Stimulated activated naive B cell treated with anti-CD40 and anti-IgM and Interleukin-4, amounts not matched to agents 10 μg/mL and 1 μg/mL and 100 μg/mL, for 72 hours (primary cell): ENCODE data around the gene GRN.
"Not testable (repeated sequence)": the region's sequence is repeated elsewhere in the genome, so short reads cannot be mapped to it uniquely, and the experiment has no call there.

ENCODE experiments used
- ATAC-seq, 2 donors: fragments of 150-1000 bp; cut with Tn5 transposase; replicated peaks; 2 replicates each; pipeline ENCODE4 v1.10.0; 2021; ENCODE audit warnings: moderate library complexity in 1 of 2
- DNase-seq: peaks from one replicate; pipeline ENCODE4 v3.0.0; 2021
- H3K27ac Mint-ChIP-seq: one replicate; pipeline ENCODE4 v1.8.0; 2022; ENCODE audit warnings: mild to moderate bottlenecking, mixed read lengths
- H3K27me3 Mint-ChIP-seq, 2 donors: one replicate each; pipeline ENCODE4 v1.8.0; 2022; ENCODE audit warnings: mixed read lengths in 2 of 2
- H3K36me3 Mint-ChIP-seq, 2 donors: one replicate each; pipeline ENCODE4 v1.8.0; 2022; ENCODE audit warnings: mixed read lengths in 2 of 2, mild to moderate bottlenecking in 1 of 2
- H3K4me1 Mint-ChIP-seq, 2 donors: one replicate each; pipeline ENCODE4 v1.8.0; 2022; ENCODE audit warnings: mixed read lengths in 2 of 2, mild to moderate bottlenecking in 1 of 2
- H3K4me3 Mint-ChIP-seq, 2 donors: one replicate each; pipeline ENCODE4 v1.8.0; 2022; ENCODE audit warnings: mild to moderate bottlenecking in 2 of 2, mixed read lengths in 2 of 2, moderate library complexity in 1 of 2
- H3K9me3 Mint-ChIP-seq, 2 donors: one replicate each; pipeline ENCODE4 v1.8.0; 2022; ENCODE audit warnings: mixed read lengths in 2 of 2, mild to moderate bottlenecking in 1 of 2

GRN gene

DNA sequence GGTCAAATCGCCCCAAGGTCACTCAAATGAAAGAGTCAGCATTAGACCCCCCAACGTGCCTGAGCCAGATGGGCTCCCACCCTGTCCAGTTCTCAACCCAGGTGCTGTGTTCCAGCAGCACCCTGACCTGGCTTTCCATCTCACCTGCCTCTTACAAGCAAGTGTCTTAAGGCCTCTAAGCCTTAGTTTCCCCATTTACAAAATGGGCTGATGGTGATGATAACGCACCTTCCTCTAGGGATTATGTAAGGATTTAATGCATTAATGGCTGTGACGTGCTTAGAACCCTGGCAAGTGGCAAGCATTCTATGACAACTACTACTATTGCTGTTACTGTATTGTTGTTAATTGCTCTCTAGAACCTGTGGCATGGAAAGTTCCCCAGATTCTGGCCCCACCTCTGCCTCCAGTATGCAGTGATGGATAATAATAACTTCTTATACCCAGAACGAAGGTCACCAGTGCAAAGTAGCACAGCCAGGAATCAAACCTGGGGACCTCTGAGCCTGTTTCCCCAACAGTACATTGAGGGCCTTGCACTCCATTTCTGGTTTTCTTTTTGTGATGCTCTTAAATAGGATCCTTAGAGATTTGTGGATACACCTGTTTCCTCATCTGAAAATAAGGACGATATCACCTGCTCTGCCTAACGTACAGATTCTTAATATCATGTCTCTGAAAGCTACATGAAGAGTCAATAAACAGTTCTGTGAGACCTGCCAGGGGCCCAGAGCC lies 17.2 kb upstream of the GRN start:
- H3K36me3 Mint-ChIP-seq: peaks cover 1 to 8% of the 10 kb centered on the region in 2 donors
- H3K9me3 Mint-ChIP-seq: no peaks in the 10 kb centered on the region
- peak overlapping the region; percentile 75 for H3K27ac Mint-ChIP-seq
- H3K4me1 Mint-ChIP-seq: peaks cover 21 to 41% of the 10 kb centered on the region in 2 donors
- no peaks in the 10 kb centered on the region for H3K27me3 Mint-ChIP-seq
- no peak for DNase-seq
- H3K4me3 Mint-ChIP-seq: no peak overlapping the region
- ATAC-seq: no peak

DNA sequence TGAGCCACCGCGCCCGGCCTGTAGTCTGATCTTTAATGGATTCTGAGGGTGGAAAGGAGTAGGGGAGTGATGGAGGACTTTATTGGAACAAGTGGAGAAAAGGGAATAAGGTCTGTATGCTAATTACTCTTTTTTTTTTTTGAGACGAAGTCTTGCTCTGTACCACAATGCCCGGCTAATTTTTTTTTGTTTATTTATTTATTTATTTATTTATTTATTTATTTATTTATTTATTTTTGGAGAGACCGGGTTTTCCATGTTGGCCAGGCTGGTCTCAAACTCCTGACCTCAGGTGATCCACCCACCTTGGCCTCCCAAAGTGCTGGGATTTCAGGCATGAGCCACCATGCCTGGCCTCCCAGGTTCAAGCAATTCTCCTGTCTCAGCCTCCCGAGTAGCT lies 15.6 kb upstream of the GRN start:
- H3K27me3 Mint-ChIP-seq, H3K4me3 Mint-ChIP-seq, H3K27ac Mint-ChIP-seq, H3K9me3 Mint-ChIP-seq, DNase-seq, H3K36me3 Mint-ChIP-seq, ATAC-seq: not testable (repeated sequence)
- peaks cover 17 to 36% of the 10 kb centered on the region in 2 donors for H3K4me1 Mint-ChIP-seq

- H3K9me3 Mint-ChIP-seq, H3K27me3 Mint-ChIP-seq, H3K4me3 Mint-ChIP-seq, ATAC-seq, DNase-seq, H3K36me3 Mint-ChIP-seq, H3K27ac Mint-ChIP-seq: not testable (repeated sequence)
- H3K4me1 Mint-ChIP-seq: peaks cover 16 to 36% of the 10 kb centered on the region in 2 donors
Observed at GRCh38 chr17:44330263-44330662, 14.8 kb upstream of the GRN start.

GRCh38 chr17:44331249-44331760 lies 13.8 kb upstream of the GRN start:
- H3K4me3 Mint-ChIP-seq: peak overlapping the region in 1 of 2 donors; percentile 17
- no peaks in the 10 kb centered on the region for H3K27me3 Mint-ChIP-seq
- peaks cover 15 to 29% of the 10 kb centered on the region in 2 donors for H3K4me1 Mint-ChIP-seq
- DNase-seq: peak; percentile 71
- peak overlapping the region; percentile 47 for H3K27ac Mint-ChIP-seq
- ATAC-seq: peak; percentile 54 to 60
- H3K9me3 Mint-ChIP-seq: no peaks in the 10 kb centered on the region
- no peaks in the 10 kb centered on the region for H3K36me3 Mint-ChIP-seq

DNA sequence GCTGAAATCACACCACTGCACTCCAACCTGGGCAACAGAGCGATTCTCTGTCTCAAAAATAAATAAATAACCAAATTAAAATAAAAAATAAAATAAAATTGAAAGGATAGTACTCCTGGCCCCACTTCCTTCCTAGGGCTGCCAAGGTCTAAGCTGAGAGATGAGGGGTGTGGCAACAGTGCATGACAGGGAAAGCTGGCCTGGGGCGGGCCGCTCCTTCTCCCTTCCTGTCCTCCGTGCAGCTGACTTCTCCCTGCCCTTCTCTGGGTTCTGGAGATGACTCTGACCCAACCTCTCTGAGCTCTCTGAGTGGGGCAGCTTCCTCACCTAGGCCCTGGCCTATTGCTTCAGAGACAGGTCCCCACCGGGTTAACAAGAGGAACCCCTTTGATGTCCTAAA lies 11.7 kb upstream of the GRN start:
- no peaks in the 10 kb centered on the region for H3K36me3 Mint-ChIP-seq
- no peak for ATAC-seq

GRCh38 chr17:44334315-44334714 lies 10.8 kb upstream of the GRN start:
- H3K4me1 Mint-ChIP-seq: peaks cover 9 to 23% of the 10 kb centered on the region in 2 donors
- no peak overlapping the region for H3K4me3 Mint-ChIP-seq
- no peaks in the 10 kb centered on the region for H3K9me3 Mint-ChIP-seq
- no peak for DNase-seq
- H3K27me3 Mint-ChIP-seq: peaks cover 0 to 3% of the 10 kb centered on the region in 2 donors
- ATAC-seq: no peak
- peak overlapping the region; percentile 56 for H3K27ac Mint-ChIP-seq
- H3K36me3 Mint-ChIP-seq: no peaks in the 10 kb centered on the region

More for the DNA sequence above, 11.7 kb upstream of the GRN start:
- no peak for DNase-seq
- no peak overlapping the region for H3K4me3 Mint-ChIP-seq
- peaks cover 7 to 19% of the 10 kb centered on the region in 2 donors for H3K4me1 Mint-ChIP-seq
- no peaks in the 10 kb centered on the region for H3K27me3 Mint-ChIP-seq
- no peaks in the 10 kb centered on the region for H3K9me3 Mint-ChIP-seq
- no peak overlapping the region for H3K27ac Mint-ChIP-seq

DNA sequence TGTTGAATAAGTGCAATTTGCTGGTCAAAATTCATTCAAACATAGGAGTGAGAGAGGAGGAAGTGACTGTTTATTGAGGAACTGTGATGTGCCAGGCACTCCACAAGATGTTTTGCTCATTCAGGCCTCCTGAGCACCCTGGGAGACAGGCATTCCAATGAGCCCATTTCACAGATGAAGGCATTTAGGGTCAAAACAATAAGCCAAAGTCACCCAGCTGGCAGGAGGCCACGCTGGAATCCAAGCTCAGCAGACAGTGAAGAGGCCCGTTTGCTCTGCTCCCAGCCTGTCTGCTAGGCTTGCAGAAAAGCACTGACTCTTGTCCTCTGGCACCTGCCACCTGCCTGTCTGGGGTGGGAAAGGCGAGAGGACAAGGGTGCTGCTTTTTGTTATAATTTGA lies 10.4 kb upstream of the GRN start:
- H3K4me3 Mint-ChIP-seq: no peak overlapping the region
- no peaks in the 10 kb centered on the region for H3K36me3 Mint-ChIP-seq
- H3K4me1 Mint-ChIP-seq: peaks cover 9 to 23% of the 10 kb centered on the region in 2 donors
- H3K9me3 Mint-ChIP-seq: no peaks in the 10 kb centered on the region
- DNase-seq: no peak
- H3K27ac Mint-ChIP-seq: peak overlapping the region; percentile 56
- no peak for ATAC-seq
- peaks cover 0 to 3% of the 10 kb centered on the region in 2 donors for H3K27me3 Mint-ChIP-seq

DNA sequence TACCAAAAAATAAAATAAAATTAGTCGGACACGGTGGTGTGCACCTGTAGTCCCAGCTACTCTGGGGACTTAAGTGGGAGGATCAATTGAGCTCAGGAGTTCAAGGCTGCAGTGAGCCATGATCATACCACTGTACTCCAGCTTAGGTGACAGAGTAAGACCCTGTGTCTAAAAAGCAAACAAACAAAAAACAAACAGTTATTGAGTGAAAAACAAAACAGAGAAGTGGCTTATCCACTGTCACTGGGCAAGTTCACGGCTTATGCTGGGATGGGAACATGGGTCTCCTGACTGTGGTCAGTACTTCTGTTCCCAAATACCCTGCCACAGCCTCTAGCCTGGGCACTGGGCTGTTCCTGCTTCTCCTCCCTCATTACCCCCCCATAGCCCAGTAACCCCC lies 9.5 kb upstream of the GRN start:
- no peak for DNase-seq
- Mint-ChIP-seq H3K4me1 (peaks cover 9 to 23% of the 10 kb centered on the region in 2 donors), H3K27ac (no peak overlapping the region), H3K27me3 (peaks cover 3 to 5% of the 10 kb centered on the region in 2 donors), H3K9me3 (no peaks in the 10 kb centered on the region), H3K36me3 (no peaks in the 10 kb centered on the region), H3K4me3 (no peak overlapping the region)
- ATAC-seq: no peak

- H3K4me1 Mint-ChIP-seq: peaks cover 9 to 23% of the 10 kb centered on the region in 2 donors
Observed at GRCh38 chr17:44335968-44336367, 9.1 kb upstream of the GRN start.

DNA sequence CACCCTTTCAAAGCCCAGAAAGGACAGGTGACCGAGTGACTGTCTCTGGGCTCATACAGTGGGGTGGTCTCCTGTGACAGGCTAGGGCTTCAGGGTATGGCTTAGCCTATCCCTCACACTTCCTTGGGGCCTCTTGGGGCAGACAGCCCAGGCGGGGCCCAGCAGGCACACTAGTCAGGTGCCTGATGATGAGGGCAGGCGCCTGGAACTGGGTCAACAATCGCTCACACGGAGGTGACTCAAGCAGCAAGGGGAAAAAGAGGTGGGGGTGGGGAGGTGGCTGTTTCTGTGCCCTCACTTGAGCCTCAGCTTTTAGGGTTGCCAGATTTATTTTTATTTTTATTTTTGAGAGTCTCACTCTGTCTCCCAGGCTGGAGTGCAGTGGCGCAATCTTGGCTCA lies 6.4 kb upstream of the GRN start:
- Mint-ChIP-seq H3K36me3 (no peaks in the 10 kb centered on the region), H3K4me3 (no peak overlapping the region), H3K4me1 (peaks cover 5 to 18% of the 10 kb centered on the region in 2 donors), H3K27me3 (peaks cover 3 to 14% of the 10 kb centered on the region in 2 donors), H3K9me3 (no peaks in the 10 kb centered on the region), H3K27ac (peak overlapping the region; percentile 47)
- peak in 1 of 2 donors; percentile 64 for ATAC-seq
- no peak for DNase-seq

More at GRCh38 chr17:44335968-44336367, 9.1 kb upstream of the GRN start:
- DNase-seq (no peak), ATAC-seq (no peak)
- Mint-ChIP-seq H3K36me3 (no peaks in the 10 kb centered on the region), H3K9me3 (no peaks in the 10 kb centered on the region), H3K27ac (no peak overlapping the region), H3K27me3 (peaks cover 3 to 5% of the 10 kb centered on the region in 2 donors), H3K4me3 (no peak overlapping the region)

GRCh38 chr17:44340553-44340952 lies 4.5 kb upstream of the GRN start:
- H3K9me3 Mint-ChIP-seq, H3K36me3 Mint-ChIP-seq, H3K4me3 Mint-ChIP-seq, DNase-seq, H3K27ac Mint-ChIP-seq, ATAC-seq: not testable (repeated sequence)
- peaks cover 13 to 24% of the 10 kb centered on the region in 2 donors for H3K4me1 Mint-ChIP-seq
- H3K27me3 Mint-ChIP-seq: peaks cover 3 to 19% of the 10 kb centered on the region in 2 donors

- Mint-ChIP-seq H3K4me3 (no peak overlapping the region), H3K4me1 (peaks cover 27 to 48% of the 10 kb centered on the region in 2 donors), H3K9me3 (peaks cover 0 to 2% of the 10 kb centered on the region in 2 donors), H3K27ac (peak overlapping the region; percentile 95), H3K27me3 (peaks cover under 1 to 19% of the 10 kb centered on the region in 2 donors), H3K36me3 (peaks cover 6 to 11% of the 10 kb centered on the region in 2 donors)
- DNase-seq: no peak
- ATAC-seq: no peak
Observed at GRCh38 chr17:44343510-44344209, 1.4 kb upstream of the GRN start.

GRCh38 chr17:44345454-44346026 lies 438 bp downstream of the GRN start:
- DNase-seq (peak; percentile 61), ATAC-seq (peak; percentile 14 to 22)
- peaks cover 38 to 66% of the 10 kb centered on the region in 2 donors for H3K4me1 Mint-ChIP-seq
- peaks cover 0 to 15% of the 10 kb centered on the region in 2 donors for H3K27me3 Mint-ChIP-seq
- peak overlapping the region; percentile 95 for H3K27ac Mint-ChIP-seq
- peaks cover 19 to 26% of the 10 kb centered on the region in 2 donors for H3K36me3 Mint-ChIP-seq
- peak overlapping the region; percentile 88 to 92 for H3K4me3 Mint-ChIP-seq
- peaks cover 0 to 2% of the 10 kb centered on the region in 2 donors for H3K9me3 Mint-ChIP-seq
